ENCODE measurements around the gene PAQR3.

- no peak for TF ChIP-seq POLR2A (IDR thresholded peaks at IDR 0.05; ENCODE audit: low read depth)
- no peak for TF ChIP-seq EP300 (IDR thresholded peaks at IDR 0.05)
- TF ChIP-seq, protein P1, sequence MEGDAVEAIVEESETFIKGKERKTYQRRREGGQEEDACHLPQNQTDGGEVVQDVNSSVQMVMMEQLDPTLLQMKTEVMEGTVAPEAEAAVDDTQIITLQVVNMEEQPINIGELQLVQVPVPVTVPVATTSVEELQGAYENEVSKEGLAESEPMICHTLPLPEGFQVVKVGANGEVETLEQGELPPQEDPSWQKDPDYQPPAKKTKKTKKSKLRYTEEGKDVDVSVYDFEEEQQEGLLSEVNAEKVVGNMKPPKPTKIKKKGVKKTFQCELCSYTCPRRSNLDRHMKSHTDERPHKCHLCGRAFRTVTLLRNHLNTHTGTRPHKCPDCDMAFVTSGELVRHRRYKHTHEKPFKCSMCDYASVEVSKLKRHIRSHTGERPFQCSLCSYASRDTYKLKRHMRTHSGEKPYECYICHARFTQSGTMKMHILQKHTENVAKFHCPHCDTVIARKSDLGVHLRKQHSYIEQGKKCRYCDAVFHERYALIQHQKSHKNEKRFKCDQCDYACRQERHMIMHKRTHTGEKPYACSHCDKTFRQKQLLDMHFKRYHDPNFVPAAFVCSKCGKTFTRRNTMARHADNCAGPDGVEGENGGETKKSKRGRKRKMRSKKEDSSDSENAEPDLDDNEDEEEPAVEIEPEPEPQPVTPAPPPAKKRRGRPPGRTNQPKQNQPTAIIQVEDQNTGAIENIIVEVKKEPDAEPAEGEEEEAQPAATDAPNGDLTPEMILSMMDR (IDR thresholded peaks at IDR 0.05): no peak
These were observed 31.6 kb downstream of the PAQR3 start for GRCh38 chr4:78907638-78908037.
